HepG2 (cell line): Measurements from ENCODE around the gene VWA5B1. TPM values are rescaled to one million over a fixed set of nuclear protein-coding genes. Genes with fewer than 3 reads are reported as not detected.

Source experiments
- CBX2 ChIP-seq, 2 experiments: fragments of 200-600 bp in 1 of 2; sonication (generic); formaldehyde crosslinking in 1 of 2; IDR thresholded peaks; 2 replicates each; pipeline versions ENCODE4 v1.7.0 to v1.8.1; 2018 to 2022; ENCODE audit warnings: low read depth in 2 of 2, low read length in 1 of 2, mild to moderate bottlenecking in 1 of 2, missing genetic modification reagents in 1 of 2
- CEBPB ChIP-seq: IDR thresholded peaks from 2 replicates; pipeline ENCODE4 v1.6.1; 2011; ENCODE audit warnings: low read depth, low read length, improper control_type of control experiment, borderline replicate concordance
- CREB1 ChIP-seq, 2 experiments: fragments of 450-650 bp in 1 of 2; IDR thresholded peaks; 2 replicates each; pipeline ENCODE4 v1.6.1; 2016 to 2017; ENCODE audit warnings: control low read depth in 1 of 2, mild to moderate bottlenecking in 1 of 2, missing compliant biosample characterization in 1 of 2, missing genetic modification characterization in 1 of 2
- ETS1 ChIP-seq: sonication (generic); formaldehyde crosslinking; IDR thresholded peaks from 2 replicates; pipeline ENCODE4 v1.4.0; 2020; ENCODE audit warnings: missing genetic modification reagents
- FOXP4 ChIP-seq: sonication (generic); formaldehyde crosslinking; IDR thresholded peaks from 2 replicates; pipeline ENCODE4 v1.4.0; 2020; ENCODE audit warnings: missing genetic modification reagents
- GATAD2A ChIP-seq: IDR thresholded peaks from 2 replicates; pipeline ENCODE4 v1.6.1; 2016
- HNF1A ChIP-seq, 2 experiments: sonication (generic) in 1 of 2; formaldehyde crosslinking in 1 of 2; IDR thresholded peaks; 2 replicates each; pipeline versions ENCODE4 v1.4.0 to v1.6.1; 2016 to 2020; ENCODE audit warnings: borderline replicate concordance in 1 of 2, low read depth in 1 of 2, mild to moderate bottlenecking in 1 of 2, missing genetic modification reagents in 1 of 2
- NR2F2 ChIP-seq: IDR thresholded peaks from 2 replicates; pipeline ENCODE4 v1.6.1; 2012; ENCODE audit warnings: low read depth, inconsistent platforms, borderline replicate concordance
- SOX5 ChIP-seq: IDR thresholded peaks from 2 replicates; pipeline ENCODE4 v1.6.1; 2016; ENCODE audit warnings: borderline replicate concordance
- TFAP4 ChIP-seq: sonication (generic); IDR thresholded peaks from 2 replicates; pipeline ENCODE4 v1.6.1; 2016; ENCODE audit warnings: low read depth, borderline replicate concordance
- ZFP41 ChIP-seq: sonication (generic); formaldehyde crosslinking; IDR thresholded peaks from 2 replicates; pipeline ENCODE4 v1.4.0; 2020; ENCODE audit warnings: mild to moderate bottlenecking, missing genetic modification reagents, borderline replicate concordance
- ZNF234 ChIP-seq: sonication (generic); formaldehyde crosslinking; conservative IDR thresholded peaks from 2 replicates; pipeline ENCODE4 v1.5.1; 2020; ENCODE audit warnings: mild to moderate bottlenecking, missing genetic modification reagents
- ZNF572 ChIP-seq: sonication (generic); formaldehyde crosslinking; IDR thresholded peaks from 2 replicates; pipeline ENCODE4 v1.5.1; 2020; ENCODE audit warnings: mild to moderate bottlenecking, missing genetic modification reagents
- ZNF7 ChIP-seq: IDR thresholded peaks from 2 replicates; pipeline ENCODE4 v1.6.1; 2016; ENCODE audit warnings: missing biosample characterization, missing genetic modification reagents
- ZNF891 ChIP-seq: sonication (generic); formaldehyde crosslinking; IDR thresholded peaks from 2 replicates; pipeline ENCODE4 v1.5.0; 2020; ENCODE audit warnings: mild to moderate bottlenecking, missing genetic modification reagents
- polyA plus RNA-seq, 8 experiments: library from polyadenylated mRNA; depleted of rRNA in 3 of 8; stranded (reverse) in 7 of 8; unstranded in 1 of 8; fragments of >200 nt; fragmentation: Illumina TruSeq in 4 of 8; extraction: Trizol in 4 of 8; gene quantifications; 2 replicates each; pipeline versions ENCODE4 v1.2.1 to v1.2.3, GENCODE V29; 2011 to 2016; ENCODE audit warnings: low read depth in 4 of 8, missing spikeins in 1 of 8, mixed read lengths in 1 of 8; ENCODE audit not compliant: insufficient read depth in 1 of 8
- total RNA-seq, 5 experiments: library from RNA; depleted of rRNA; stranded (reverse); fragments of >200 nt; fragmentation: Illumina TruSeq; extraction: Trizol; gene quantifications; 2 replicates each; pipeline ENCODE4 v1.2.3, GENCODE V29; 2016; ENCODE audit warnings: low read depth in 1 of 5
- TF ChIP-seq, protein P1 (sequence below): sonication (generic); formaldehyde crosslinking; IDR thresholded peaks from 2 replicates; pipeline ENCODE4 v1.5.1; 2020; ENCODE audit warnings: missing genetic modification reagents, mild to moderate bottlenecking, borderline replicate concordance

Gene VWA5B1
- total and polyA plus RNA-seq, 2 of the 13 experiments (the other 11 are each of a cell fraction or from before 2014, with no cell fraction given) = not detected

DNA sequence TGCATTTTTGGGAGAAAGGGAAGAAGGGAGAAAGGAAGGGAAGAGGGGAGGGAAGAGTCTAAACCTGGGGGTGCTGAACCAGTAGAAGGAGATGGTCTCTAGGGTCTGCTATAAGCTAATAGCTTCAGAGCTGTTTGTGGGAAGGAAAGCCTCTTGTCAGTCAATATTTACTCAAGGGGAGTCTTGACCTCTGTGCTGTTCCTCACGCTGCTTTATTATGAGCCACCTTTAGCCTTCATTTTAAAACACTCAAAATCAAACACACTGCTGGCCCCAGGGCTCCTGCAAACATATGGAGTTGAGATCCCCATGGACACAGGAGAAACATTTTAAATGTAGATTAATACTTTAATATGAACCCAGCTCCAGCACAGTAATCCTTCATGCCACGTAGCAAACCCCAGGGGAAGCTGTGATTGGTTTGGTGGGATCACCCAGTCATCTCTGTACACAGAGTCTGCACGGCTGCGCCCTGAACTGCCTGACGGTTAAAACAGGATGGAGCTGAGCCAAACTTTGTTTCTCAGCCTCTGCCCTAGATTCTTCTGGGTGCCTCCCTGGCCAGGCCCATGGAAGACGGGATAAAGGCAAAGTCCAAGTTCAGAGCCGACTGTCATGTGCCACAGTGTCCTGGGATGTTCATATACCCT, 40.2 kb upstream of the VWA5B1 start (continued):
- TF ChIP-seq, protein P1, sequence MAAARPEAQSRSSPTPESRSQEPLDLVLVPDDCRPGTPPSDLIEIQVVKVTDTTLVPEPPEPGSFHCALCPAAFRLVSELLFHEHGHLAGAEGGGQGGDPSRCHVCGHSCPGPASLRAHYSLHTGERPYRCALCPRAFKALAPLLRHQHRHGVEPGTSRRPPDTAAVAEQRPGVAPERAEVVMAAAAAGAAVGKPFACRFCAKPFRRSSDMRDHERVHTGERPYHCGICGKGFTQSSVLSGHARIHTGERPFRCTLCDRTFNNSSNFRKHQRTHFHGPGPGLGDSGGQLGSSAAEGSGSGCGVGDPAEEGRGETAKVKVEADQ (CRISPR knock-in tag) = no peak
- no peak for TF ChIP-seq CREB1 (IDR thresholded peaks at IDR 0.05)
- 0 out of 2 replicates have a peak, but pooled peaks have one; percentile 30 for TF ChIP-seq CREB1 (CRISPR knock-in tag; IDR thresholded peaks at IDR 0.05)
- no peak for TF ChIP-seq ZNF891 (CRISPR knock-in tag)
- no peak for TF ChIP-seq ZNF234 (CRISPR knock-in tag)
- TF ChIP-seq CBX2 (IDR thresholded peaks at IDR 0.05; ENCODE audit: low read depth, low read length) = no peak
- TF ChIP-seq CBX2 (CRISPR knock-in tag; IDR thresholded peaks at IDR 0.05; ENCODE audit: low read depth) = no peak
- TF ChIP-seq ZNF572 (CRISPR knock-in tag) = no peak
- TF ChIP-seq HNF1A (IDR thresholded peaks at IDR 0.05; ENCODE audit: low read depth) = no peak
- no peak for TF ChIP-seq HNF1A (CRISPR knock-in tag; IDR thresholded peaks at IDR 0.05; ENCODE audit: borderline replicate concordance)
- no peak for TF ChIP-seq ETS1 (CRISPR knock-in tag)
- TF ChIP-seq FOXP4 = no peak
- no peak for TF ChIP-seq ZFP41
- no peak for TF ChIP-seq NR2F2
- TF ChIP-seq CEBPB = no peak
- no peak for TF ChIP-seq ZNF7 (CRISPR knock-in tag)
- 0 out of 2 replicates have a peak, but pooled peaks have one; percentile 31 for TF ChIP-seq GATAD2A (CRISPR knock-in tag)
- TF ChIP-seq TFAP4 = no peak
- TF ChIP-seq SOX5 (CRISPR knock-in tag) = no peak
